A549 (cell line): ENCODE measurements around the gene RAB1B. TPM values are rescaled to one million over a fixed set of nuclear protein-coding genes. Genes with fewer than 3 reads are reported as not detected.
A peak's percentile ranks its signal among the peaks of the same experiment; 100 is the strongest.

Experiments used
- ATAC-seq, 2 experiments: fragments of 200-7000 bp in 1 of 2; fragments of >200 bp in 1 of 2; cut with Nextera tagmentation in 1 of 2; cut with Tn5 transposase in 1 of 2; 3 replicates each; pipeline versions ENCODE4 v1.8.0 to v1.9.1; 2018 to 2020; ENCODE audit warnings: mild to moderate bottlenecking in 1 of 2, moderate library complexity in 1 of 2
- CTCF ChIA-PET: fragments of 300-600 bp; sonication (Branson Sonifier 250); formaldehyde crosslinking; extraction: SDS; loops from one replicate; lab custom pipeline; 2021; ENCODE audit warnings: antibody characterized with exemption, inconsistent platforms; lab: Yijun Ruan, JAX
- POLR2A ChIA-PET: fragments of 350-600 bp; formaldehyde crosslinking; extraction: SDS; loops from one replicate; lab custom pipeline; 2021; ENCODE audit warnings: antibody characterized with exemption, inconsistent platforms; lab: Yijun Ruan, JAX
- DNase-seq, 2 experiments: peaks; one replicate each; pipeline versions ENCODE4 v3.0.0 to v3.0.0-alpha.2; 2011 to 2016; ENCODE audit warnings: low read depth in 1 of 2, low spot score in 1 of 2
- FAIRE-seq: peaks from 2 replicates; lab custom pipeline; 2011; peaks lifted over from hg19 to GRCh38; lab: Jason Lieb, UNC
- H3K27ac ChIP-seq, 2 experiments: fragments of >200 bp; sonication (Bioruptor Twin); formaldehyde crosslinking; 3 replicates each; pipeline ENCODE4 v1.5.1; 2016 to 2017
- H3K4me1 ChIP-seq: fragments of >200 bp; sonication (Bioruptor Twin); formaldehyde crosslinking; 3 replicates; pipeline ENCODE4 v1.6.1; 2016
- H3K4me2 ChIP-seq: fragments of >200 bp; sonication (Bioruptor Twin); formaldehyde crosslinking; 3 replicates; pipeline ENCODE4 v1.6.1; 2016
- H3K4me3 ChIP-seq: fragments of >200 bp; sonication (Bioruptor Twin); formaldehyde crosslinking; 3 replicates; pipeline ENCODE4 v1.5.1; 2016
- H3K9me3 ChIP-seq: fragments of >200 bp; sonication (Bioruptor Twin); formaldehyde crosslinking; 3 replicates; pipeline ENCODE4 v1.6.1; 2016
- CBX8 ChIP-seq: fragments of 200-600 bp; sonication (generic); IDR thresholded peaks from 2 replicates; pipeline ENCODE4 v1.6.1; 2016
- CEBPB ChIP-seq, 2 experiments: fragments of >200 bp in 1 of 2; sonication (Bioruptor Twin) in 1 of 2; formaldehyde crosslinking in 1 of 2; IDR thresholded peaks; 2 replicates each; pipeline ENCODE4 v1.6.1; 2012 to 2016
- CHD4 ChIP-seq: fragments of 200-600 bp; sonication (generic); IDR thresholded peaks from 2 replicates; pipeline ENCODE4 v1.6.1; 2016; ENCODE audit warnings: antibody characterized with exemption, mild to moderate bottlenecking, borderline replicate concordance
- EHF ChIP-seq: fragments of 250-450 bp; sonication (Bioruptor Pico); IDR thresholded peaks from 2 replicates; pipeline ENCODE4 v1.5.0; 2020; ENCODE audit warnings: mild to moderate bottlenecking
- EHMT2 ChIP-seq: fragments of 200-600 bp; sonication (generic); IDR thresholded peaks from 2 replicates; pipeline ENCODE4 v1.6.1; 2016; ENCODE audit warnings: antibody characterized with exemption, low read depth, mild to moderate bottlenecking, moderate library complexity
- EP300 ChIP-seq, 2 experiments: fragments of >200 bp; sonication (Bioruptor Twin); formaldehyde crosslinking; IDR thresholded peaks; 2 replicates in 1 of 2; 3 replicates in 1 of 2; pipeline ENCODE4 v1.6.1; 2016 to 2017
- HDAC2 ChIP-seq: fragments of 200-600 bp; sonication (generic); IDR thresholded peaks from 2 replicates; pipeline ENCODE4 v1.6.1; 2016
- HOXB13 ChIP-seq: fragments of 250-450 bp; sonication (Bioruptor Pico); IDR thresholded peaks from 2 replicates; pipeline ENCODE4 v1.5.0; 2020; ENCODE audit warnings: low read depth, mild to moderate bottlenecking, moderate library complexity
- HOXB5 ChIP-seq: fragments of 250-450 bp; sonication (Bioruptor Pico); IDR thresholded peaks from 2 replicates; pipeline ENCODE4 v1.5.0; 2020; ENCODE audit warnings: mild to moderate bottlenecking, moderate library complexity
- JUN ChIP-seq, 2 experiments: fragments of >200 bp; sonication (Bioruptor Twin); formaldehyde crosslinking; IDR thresholded peaks; 2 replicates in 1 of 2; 3 replicates in 1 of 2; pipeline ENCODE4 v1.6.1; 2016 to 2017
- MAFK ChIP-seq: fragments of 450-650 bp; IDR thresholded peaks from 2 replicates; pipeline ENCODE4 v1.6.1; 2014; ENCODE audit not compliant: partially characterized antibody
- NPAS2 ChIP-seq: fragments of 250-450 bp; sonication (Bioruptor Pico); IDR thresholded peaks from 2 replicates; pipeline ENCODE4 v1.8.0; 2022; ENCODE audit warnings: mild to moderate bottlenecking, moderate library complexity, borderline replicate concordance
- RAD21 ChIP-seq, 2 experiments: fragments of >200 bp in 1 of 2; sonication (Bioruptor Twin) in 1 of 2; formaldehyde crosslinking in 1 of 2; IDR thresholded peaks in 1 of 2; conservative IDR thresholded peaks in 1 of 2; 2 replicates in 1 of 2; 3 replicates in 1 of 2; pipeline ENCODE4 v1.6.1; 2012 to 2018; ENCODE audit warnings: inconsistent platforms in 1 of 2
- RCOR1 ChIP-seq: fragments of 150-350 bp; IDR thresholded peaks from 2 replicates; pipeline ENCODE4 v1.6.1; 2014; ENCODE audit warnings: antibody characterized with exemption, low read length, low read depth
- RFX5 ChIP-seq: fragments of 450-650 bp; IDR thresholded peaks from 2 replicates; pipeline ENCODE4 v1.7.1; 2014; ENCODE audit warnings: antibody characterized with exemption, mild to moderate bottlenecking, moderate library complexity
- RNF2 ChIP-seq: fragments of 200-600 bp; sonication (generic); IDR thresholded peaks from 2 replicates; pipeline ENCODE4 v1.6.1; 2016; ENCODE audit warnings: low read depth, mild to moderate bottlenecking, antibody characterized with exemption, moderate library complexity, borderline replicate concordance
- ZC3H11A ChIP-seq: fragments of 450-650 bp; IDR thresholded peaks from 2 replicates; pipeline ENCODE4 v1.6.1; 2014; ENCODE audit warnings: antibody characterized with exemption, mild to moderate bottlenecking
- ZFP36 ChIP-seq: fragments of 450-650 bp; IDR thresholded peaks from 2 replicates; pipeline ENCODE4 v1.6.1; 2014; ENCODE audit warnings: borderline replicate concordance; ENCODE audit not compliant: partially characterized antibody
- whole genome bisulfite sequencing: methylation state at CpG from one replicate; pipeline ENCODE4 v1.1.6; 2017; ENCODE audit errors: missing lambda C conversion rate; 5-methylcytosine and 5-hydroxymethylcytosine counted together
- polyA plus RNA-seq, 4 experiments: library from polyadenylated mRNA; depleted of rRNA in 3 of 4; stranded (reverse); fragments of >200 nt; fragmentation: RNase III in 1 of 4; extraction: RNeasy Plus Mini Kit Qiagen cat#74134 plus additional on column Dnase treatment in 1 of 4; gene quantifications; 2 replicates in 3 of 4; 3 replicates in 1 of 4; pipeline ENCODE4 v1.2.3, GENCODE V29; 2011 to 2017
- TF ChIP-seq, protein P1 (sequence below): fragments of >200 bp; sonication (Bioruptor Twin); formaldehyde crosslinking; IDR thresholded peaks from 2 replicates; pipeline ENCODE4 v1.6.1; 2016
- TF ChIP-seq, protein P2 (sequence below): fragments of 150-350 bp; IDR thresholded peaks from 2 replicates; pipeline ENCODE4 v1.6.1; 2014; ENCODE audit warnings: low read depth, mild to moderate bottlenecking, low read length
- TF ChIP-seq, protein P3 (sequence below): IDR thresholded peaks from 2 replicates; pipeline ENCODE4 v1.6.1; 2012
- TF ChIP-seq, protein P4 (sequence below): IDR thresholded peaks from 2 replicates; pipeline ENCODE4 v1.6.1; 2012; ENCODE audit warnings: low read depth, borderline replicate concordance

The RAB1B gene
- polyA plus RNA-seq, 2 of the 4 experiments (the other 2 are of a cell fraction), result 87.8 to 147 TPM

DNA sequence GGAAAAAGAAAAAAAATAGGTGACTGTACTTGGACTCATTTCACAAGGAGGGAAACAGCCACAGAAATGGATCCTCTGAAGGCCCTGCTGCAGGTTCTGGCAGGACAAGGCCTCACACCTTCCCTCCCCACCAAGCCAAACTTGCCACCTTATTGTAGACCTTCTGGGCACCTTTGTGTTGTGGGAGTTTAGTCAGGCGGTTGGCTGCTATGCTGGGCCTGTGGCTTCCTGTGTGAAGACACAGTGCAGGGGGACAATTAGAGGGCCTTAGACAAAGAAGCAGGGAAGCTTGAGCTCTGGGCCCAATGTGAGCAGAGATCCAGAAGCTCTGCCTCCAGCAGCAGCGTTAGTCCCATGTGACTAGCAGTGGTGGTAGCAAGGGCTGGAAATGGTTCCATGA lies 4.2 kb downstream of the RAB1B start:
- H3K4me3 ChIP-seq, result no peak overlapping the region
- no peak overlapping the region for H3K4me2 ChIP-seq
- peaks cover 8% of the 10 kb centered on the region; the same call in 2 of the 3 replicates for H3K4me1 ChIP-seq
- DNase-seq, result no peak
- TF ChIP-seq, protein P1, sequence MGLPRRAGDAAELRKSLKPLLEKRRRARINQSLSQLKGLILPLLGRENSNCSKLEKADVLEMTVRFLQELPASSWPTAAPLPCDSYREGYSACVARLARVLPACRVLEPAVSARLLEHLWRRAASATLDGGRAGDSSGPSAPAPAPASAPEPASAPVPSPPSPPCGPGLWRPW, result no peak
- TF ChIP-seq EHF (CRISPR knock-in tag), result no peak
- no peak for TF ChIP-seq CEBPB (IDR thresholded peaks at IDR 0.05)
- no peak for TF ChIP-seq ZC3H11A
- TF ChIP-seq HDAC2, result no peak
- no peak for TF ChIP-seq RAD21 (conservative IDR thresholded peaks at IDR 0.05 in 1 of 2, IDR thresholded peaks at IDR 0.05 in 1 of 2)
- no peak for FAIRE-seq
- ATAC-seq, result no peak
- POLR2A ChIA-PET, result interaction anchor here (1.0 kb wide), 1 partner anchor 17 kb away, joined by 3 read pairs; the partner anchor contains the start of gene YIF1A
- 80% methylated on average over 2 of the region's 2 CpGs for WGBS
- no peaks in the 10 kb centered on the region for H3K9me3 ChIP-seq
- CTCF ChIA-PET, result interaction anchor here (0.9 to 1.2 kb wide), 3 partner anchors 39 to 205 kb away, joined by 3 to 4 read pairs (median 3); partner anchors contain the start of gene RIN1
- no peak overlapping the region for H3K27ac ChIP-seq

DNA sequence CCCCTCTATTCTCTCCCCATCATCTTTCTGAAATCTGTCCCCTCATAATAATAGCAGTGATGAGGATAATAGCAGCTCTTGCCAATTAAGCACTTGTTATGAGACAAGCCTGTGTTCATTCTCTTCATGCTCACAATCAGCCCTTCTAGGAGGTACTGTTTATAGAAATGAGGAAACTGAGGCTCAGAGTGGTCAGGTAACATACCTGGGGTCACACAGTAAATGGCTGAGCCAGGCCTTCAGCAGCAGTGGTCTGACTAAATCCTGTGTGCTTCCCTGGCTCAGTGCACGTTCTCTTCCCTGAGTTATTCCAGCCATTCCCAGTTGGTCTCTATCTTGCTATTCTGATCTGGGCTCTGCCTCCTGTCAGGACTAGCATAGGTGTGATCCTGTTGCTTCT lies 5.8 kb downstream of the RAB1B start:
- WGBS, result 65% methylated on average over 1 of the region's 1 CpG
- FAIRE-seq, result no peak
- Histone ChIP-seq H3K4me2 (no peak overlapping the region), H3K9me3 (no peaks in the 10 kb centered on the region), H3K4me1 (peaks cover 16% of the 10 kb centered on the region), H3K27ac (no peak overlapping the region), H3K4me3 (no peak overlapping the region)
- TF ChIP-seq HOXB5 (CRISPR knock-in tag) (no peak), ZFP36 (peak; percentile 17)
- TF ChIP-seq, protein P2, sequence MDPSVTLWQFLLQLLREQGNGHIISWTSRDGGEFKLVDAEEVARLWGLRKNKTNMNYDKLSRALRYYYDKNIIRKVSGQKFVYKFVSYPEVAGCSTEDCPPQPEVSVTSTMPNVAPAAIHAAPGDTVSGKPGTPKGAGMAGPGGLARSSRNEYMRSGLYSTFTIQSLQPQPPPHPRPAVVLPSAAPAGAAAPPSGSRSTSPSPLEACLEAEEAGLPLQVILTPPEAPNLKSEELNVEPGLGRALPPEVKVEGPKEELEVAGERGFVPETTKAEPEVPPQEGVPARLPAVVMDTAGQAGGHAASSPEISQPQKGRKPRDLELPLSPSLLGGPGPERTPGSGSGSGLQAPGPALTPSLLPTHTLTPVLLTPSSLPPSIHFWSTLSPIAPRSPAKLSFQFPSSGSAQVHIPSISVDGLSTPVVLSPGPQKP, result no peak
- ATAC-seq, result no peak
- no peak for DNase-seq
- POLR2A ChIA-PET, result no interaction called here
- CTCF ChIA-PET, result no interaction called here

DNA sequence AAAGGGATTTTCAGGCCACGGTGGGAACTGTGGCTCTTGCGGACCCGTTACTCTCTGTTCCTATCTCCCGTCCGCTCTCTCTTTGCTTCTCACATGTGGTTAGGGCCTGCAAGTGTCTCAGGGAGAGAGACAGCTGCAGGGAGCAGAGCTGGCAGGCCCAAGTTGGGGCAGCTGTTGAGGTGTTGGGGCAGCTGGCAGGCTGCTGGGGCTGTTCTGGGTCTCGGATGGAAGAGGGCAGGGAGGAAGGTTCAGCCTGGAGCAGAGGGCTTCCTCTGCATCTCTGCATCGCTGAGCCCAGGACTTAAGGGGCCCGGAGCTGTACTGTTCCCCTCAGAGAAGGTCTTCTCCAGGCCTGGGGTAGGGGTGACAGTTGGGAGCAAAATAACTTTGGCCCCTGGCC lies 7.0 kb downstream of the RAB1B start:
- no peak for TF ChIP-seq CBX8
- no peak for TF ChIP-seq JUN (IDR thresholded peaks at IDR 0.05)
- no peak for TF ChIP-seq EHF (CRISPR knock-in tag)
- TF ChIP-seq NPAS2 (CRISPR knock-in tag), result no peak
- no peak for TF ChIP-seq MAFK
- TF ChIP-seq HOXB13 (CRISPR knock-in tag), result no peak
- TF ChIP-seq, protein P3, sequence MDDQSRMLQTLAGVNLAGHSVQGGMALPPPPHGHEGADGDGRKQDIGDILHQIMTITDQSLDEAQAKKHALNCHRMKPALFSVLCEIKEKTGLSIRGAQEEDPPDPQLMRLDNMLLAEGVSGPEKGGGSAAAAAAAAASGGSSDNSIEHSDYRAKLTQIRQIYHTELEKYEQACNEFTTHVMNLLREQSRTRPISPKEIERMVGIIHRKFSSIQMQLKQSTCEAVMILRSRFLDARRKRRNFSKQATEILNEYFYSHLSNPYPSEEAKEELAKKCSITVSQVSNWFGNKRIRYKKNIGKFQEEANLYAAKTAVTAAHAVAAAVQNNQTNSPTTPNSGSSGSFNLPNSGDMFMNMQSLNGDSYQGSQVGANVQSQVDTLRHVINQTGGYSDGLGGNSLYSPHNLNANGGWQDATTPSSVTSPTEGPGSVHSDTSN, result no peak
- TF ChIP-seq RNF2, result no peak
- no peak for TF ChIP-seq CHD4
- TF ChIP-seq RAD21 (conservative IDR thresholded peaks at IDR 0.05 in 1 of 2, IDR thresholded peaks at IDR 0.05 in 1 of 2), result no peak
- TF ChIP-seq EHMT2, result no peak
- TF ChIP-seq, protein P4, sequence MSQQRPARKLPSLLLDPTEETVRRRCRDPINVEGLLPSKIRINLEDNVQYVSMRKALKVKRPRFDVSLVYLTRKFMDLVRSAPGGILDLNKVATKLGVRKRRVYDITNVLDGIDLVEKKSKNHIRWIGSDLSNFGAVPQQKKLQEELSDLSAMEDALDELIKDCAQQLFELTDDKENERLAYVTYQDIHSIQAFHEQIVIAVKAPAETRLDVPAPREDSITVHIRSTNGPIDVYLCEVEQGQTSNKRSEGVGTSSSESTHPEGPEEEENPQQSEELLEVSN, result no peak
- TF ChIP-seq EP300 (IDR thresholded peaks at IDR 0.05), result no peak
- no peak for TF ChIP-seq RCOR1
- no peak for TF ChIP-seq RFX5
- DNase-seq (no peak), ATAC-seq (no peak), FAIRE-seq (no peak)
- Histone ChIP-seq H3K4me2 (no peak overlapping the region), H3K9me3 (no peaks in the 10 kb centered on the region), H3K4me1 (peaks cover 8% of the 10 kb centered on the region; the same call in 2 of the 3 replicates), H3K4me3 (no peak overlapping the region), H3K27ac (no peak overlapping the region)
- CTCF ChIA-PET, result interaction anchor here (1.2 kb wide), 1 partner anchor 17 kb away, joined by 4 read pairs; no protein-coding TSS in a partner anchor
- WGBS, result 97% methylated on average over 7 of the region's 8 CpGs
- POLR2A ChIA-PET, result no interaction called here
